Right cardiac atrium (tissue), 5 donors: ENCODE measurements around the gene HMOX1. TPM values are rescaled to one million over a fixed set of nuclear protein-coding genes. Genes with fewer than 3 reads are reported as not detected.

ENCODE experiments used
- ATAC-seq, 2 donors: fragments of 200-7000 bp; cut with Tn5 transposase; one replicate each; pipeline versions ENCODE4 v1.8.0 to v1.9.1; 2020; ENCODE audit warnings: moderate library complexity in 2 of 2, mild to moderate bottlenecking in 1 of 2
- DNase-seq, 3 donors: peaks; one replicate each; pipeline ENCODE4 v3.0.0-alpha.2; 2020
- H3K27ac ChIP-seq: one replicate; pipeline ENCODE4 v1.5.1; 2013; ENCODE audit warnings: mild to moderate bottlenecking, low read length, control low read depth, moderate library complexity
- H3K27me3 ChIP-seq: one replicate; pipeline ENCODE4 v1.6.1; 2013; ENCODE audit not compliant: control insufficient read depth, insufficient read depth
- H3K4me1 ChIP-seq: one replicate; pipeline ENCODE4 v1.6.1; 2013; ENCODE audit warnings: low read length; ENCODE audit not compliant: control insufficient read depth, insufficient read depth
- H3K4me3 ChIP-seq: one replicate; pipeline ENCODE4 v1.5.1; 2013; ENCODE audit warnings: low read length, control low read depth
- H3K9me3 ChIP-seq: one replicate; pipeline ENCODE4 v1.6.1; 2013; ENCODE audit warnings: low read length; ENCODE audit not compliant: control insufficient read depth
- WGBS: extraction: QIAGEN DNeasy Blood & Tissue Kit; methylation state at CpG from one replicate; pipeline ENCODE4 v1.1.7; 2013; 5-methylcytosine and 5-hydroxymethylcytosine counted together
- intact Hi-C, 4 donors: fragments of 100-400 bp; cut with DNase I; formaldehyde crosslinking; loops; one replicate each; pipeline versions ENCODE4 v1.11.0 to v1.14.0; 2022 to 2023
- polyA plus RNA-seq: library from polyadenylated mRNA; stranded (reverse); fragments of 200-250 nt; gene quantifications from one replicate; pipeline ENCODE4 v1.2.3, GENCODE V29; 2013
- total RNA-seq, 4 donors: library from RNA; stranded (reverse); fragmentation: NEBNext Ultra II Directional; extraction: Animal tissue kit (Norgen Biotek cat#: 25700); gene quantifications; one replicate each; pipeline ENCODE4 v1.2.1, GENCODE V29; 2021
- donor health status: healthy with polysubstance abuse.
- donor health status: DM: no; HTN: yes; CAD: no.
- donor health status: DM: no; HTN: no; CAD: no.
- donor health status: DM: no; HTN: yes; CAD: no; lungs with severe emphysema.
- donor health status: DM: yes; HTN: yes; CAD: no.

HMOX1 gene
- total and polyA plus RNA-seq, 5 donors, result 6.1 to 10.8 (median 9.1) TPM

DNA sequence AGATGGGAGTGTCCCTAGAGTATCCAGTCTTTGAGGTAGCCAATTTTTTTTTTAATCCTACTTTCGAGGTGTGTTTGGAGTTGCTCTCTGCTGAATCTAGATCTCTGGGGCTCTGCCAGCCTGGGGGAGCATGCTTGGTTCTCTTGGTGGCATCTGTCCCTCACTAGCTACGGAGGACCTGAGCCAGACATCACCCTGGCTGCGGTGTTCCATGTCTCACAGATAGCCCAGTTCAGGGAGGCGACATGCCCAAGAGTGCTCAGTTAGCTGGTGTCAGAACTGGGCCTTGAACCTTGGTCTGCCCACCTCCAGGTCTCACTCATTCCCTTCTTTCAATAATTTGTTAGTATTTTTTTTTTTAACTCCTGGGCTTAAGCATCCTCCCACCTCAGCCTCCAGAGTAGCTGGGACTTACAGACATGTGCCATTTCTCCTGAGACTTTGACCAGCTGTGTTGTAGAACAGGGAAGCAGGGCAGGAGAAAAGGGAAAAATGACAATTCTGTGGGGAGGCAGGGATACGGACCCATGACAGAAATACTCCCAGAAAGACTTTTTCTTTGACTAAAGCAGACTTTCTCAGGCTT lies 621 bp downstream of the HMOX1 start:
- Histone ChIP-seq H3K9me3 (no peaks in the 10 kb centered on the region), H3K4me3 (peak overlapping the region; percentile 20), H3K4me1 (no peaks in the 10 kb centered on the region), H3K27me3 (no peaks in the 10 kb centered on the region), H3K27ac (peak overlapping the region; percentile 4)
- 57% methylated on average over 5 of the region's 5 CpGs for WGBS
- DNase-seq, result no peak
- intact Hi-C loops, result no loop called here
- peak in 1 of 2 donors; percentile 1 for ATAC-seq

DNA sequence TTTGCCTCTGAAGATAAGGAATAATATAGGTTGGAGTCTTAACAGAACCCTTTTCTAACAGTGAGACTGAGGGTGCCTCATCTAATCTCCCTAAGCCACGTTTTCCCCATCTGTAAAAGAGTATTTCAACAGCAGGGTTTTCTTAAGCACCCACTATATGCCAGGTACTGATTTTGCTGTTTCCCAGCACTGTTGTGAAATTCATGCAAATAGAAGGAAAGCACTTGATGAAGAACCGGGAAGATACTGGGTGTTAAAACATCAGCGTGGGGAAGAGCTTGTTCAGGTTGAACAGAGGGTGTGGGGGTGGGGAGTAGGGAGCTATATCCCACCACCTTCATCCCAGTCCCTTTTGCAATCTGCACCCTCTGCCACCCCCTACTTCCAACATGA lies 2.8 kb downstream of the HMOX1 start:
- intact Hi-C loops, result no loop called here

DNA sequence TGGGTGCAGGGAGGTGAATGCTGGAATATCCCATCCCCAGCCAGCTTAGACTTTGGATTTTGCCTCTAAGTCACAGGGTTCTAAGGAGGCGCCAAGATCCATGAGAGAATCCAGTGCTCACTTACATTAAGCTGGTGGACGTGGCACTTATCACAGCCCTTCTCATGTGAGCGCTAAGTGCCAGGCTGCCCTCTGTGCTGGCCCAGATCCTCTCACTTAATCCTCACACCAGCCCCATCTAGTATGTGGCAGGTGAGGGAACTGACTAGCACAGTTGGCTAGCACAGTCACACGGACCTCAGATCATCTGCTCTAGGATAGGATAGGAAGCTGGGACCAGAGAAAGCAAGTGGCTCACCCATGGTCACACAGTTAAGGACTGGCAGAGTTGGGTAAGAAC lies 3.6 kb downstream of the HMOX1 start:
- DNase-seq (no peak), ATAC-seq (no peak)
- H3K4me1 ChIP-seq, result no peaks in the 10 kb centered on the region
- intact Hi-C loops, result no loop called here
- no peak overlapping the region for H3K4me3 ChIP-seq
- H3K9me3 ChIP-seq, result no peaks in the 10 kb centered on the region
- WGBS, result 71% methylated on average over 4 of the region's 4 CpGs
- no peak overlapping the region for H3K27ac ChIP-seq
- no peaks in the 10 kb centered on the region for H3K27me3 ChIP-seq

More for the DNA sequence above, 2.8 kb downstream of the HMOX1 start:
- Histone ChIP-seq H3K4me1 (no peaks in the 10 kb centered on the region), H3K4me3 (no peak overlapping the region), H3K27me3 (no peaks in the 10 kb centered on the region), H3K27ac (no peak overlapping the region), H3K9me3 (no peaks in the 10 kb centered on the region)
- no peak for DNase-seq
- ATAC-seq, result no peak
- 82% methylated on average over 3 of the region's 3 CpGs for WGBS

DNA sequence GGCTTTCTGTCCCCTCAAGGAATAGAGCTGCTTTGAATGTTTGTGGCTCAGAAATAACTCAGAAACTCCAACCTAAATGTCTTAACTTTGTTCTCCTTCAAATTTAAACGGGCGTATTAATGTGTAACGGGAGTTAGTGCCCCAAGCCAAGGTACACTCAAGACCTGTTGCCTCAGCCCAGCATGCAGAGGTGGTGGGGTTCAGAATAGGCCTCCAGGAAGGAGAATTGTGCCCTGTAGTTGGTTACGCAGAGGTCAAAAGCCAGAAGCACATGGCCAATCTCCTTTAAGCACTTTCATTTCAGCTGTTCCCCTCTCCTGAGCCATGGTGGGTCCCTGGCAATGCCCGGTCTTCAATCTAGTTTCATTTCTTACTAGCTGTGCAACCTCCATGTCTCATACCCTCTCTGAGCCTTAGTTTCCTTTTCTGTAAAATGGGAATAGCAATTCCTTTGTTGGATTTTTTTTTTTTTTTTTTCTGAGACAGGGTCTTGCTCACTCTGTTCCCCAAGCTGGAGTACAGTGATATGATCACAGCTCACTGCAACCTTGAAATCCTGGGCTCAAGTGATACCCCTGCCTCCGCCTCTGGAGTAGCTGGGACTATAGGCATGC lies 4.2 kb downstream of the HMOX1 start:
- H3K4me3 ChIP-seq, result no peak overlapping the region
- no peaks in the 10 kb centered on the region for H3K27me3 ChIP-seq
- H3K4me1 ChIP-seq, result no peaks in the 10 kb centered on the region
- WGBS, result 90% methylated on average over 6 of the region's 6 CpGs
- ATAC-seq (no peak), DNase-seq (no peak)
- H3K27ac ChIP-seq, result no peak overlapping the region
- intact Hi-C loops, result no loop called here
- no peaks in the 10 kb centered on the region for H3K9me3 ChIP-seq

GRCh38 chr22:35386670-35387288 lies 5.9 kb downstream of the HMOX1 start:
- WGBS, result 95% methylated on average over 19 of the region's 19 CpGs
- no peaks in the 10 kb centered on the region for H3K9me3 ChIP-seq
- H3K27ac ChIP-seq, result no peak overlapping the region
- intact Hi-C loops, result no loop called here
- peak; percentile 13 to 14 for ATAC-seq
- no peaks in the 10 kb centered on the region for H3K4me1 ChIP-seq
- H3K27me3 ChIP-seq, result no peaks in the 10 kb centered on the region
- DNase-seq, result no peak
- no peak overlapping the region for H3K4me3 ChIP-seq

DNA sequence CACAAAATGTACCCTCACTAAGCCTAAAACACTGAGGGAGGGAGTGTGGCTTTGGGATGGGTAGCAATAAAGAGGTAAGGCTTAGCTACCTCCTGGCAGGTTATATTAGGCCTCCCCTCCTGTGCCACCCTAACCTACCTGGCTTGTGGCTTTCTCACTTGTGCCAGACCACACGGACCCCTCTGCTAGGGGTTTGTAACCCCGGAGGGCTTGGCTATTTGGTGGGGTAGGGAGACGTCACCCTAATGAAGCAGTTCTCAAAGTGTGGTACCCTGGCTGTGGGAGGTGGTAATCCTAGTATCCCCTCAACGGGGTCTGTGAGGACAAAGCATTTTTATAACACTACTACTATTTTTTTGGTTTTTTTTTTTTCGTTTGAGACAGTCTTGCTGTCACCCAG lies 10.0 kb downstream of the HMOX1 start:
- Histone ChIP-seq H3K9me3 (no peaks in the 10 kb centered on the region), H3K4me1 (no peaks in the 10 kb centered on the region), H3K27ac (no peak overlapping the region), H3K27me3 (no peaks in the 10 kb centered on the region), H3K4me3 (no peak overlapping the region)
- 85% methylated on average over 5 of the region's 5 CpGs for WGBS
- DNase-seq (no peak), ATAC-seq (no peak)
- intact Hi-C loops, result no loop called here

GRCh38 chr22:35392357-35392756 lies 11.5 kb downstream of the HMOX1 start:
- H3K27ac ChIP-seq, result no peak overlapping the region
- no peak for ATAC-seq
- H3K4me1 ChIP-seq, result no peaks in the 10 kb centered on the region
- DNase-seq, result no peak
- H3K4me3 ChIP-seq, result no peak overlapping the region
- 96% methylated on average over 2 of the region's 2 CpGs for WGBS
- intact Hi-C loops, result no loop called here
- H3K9me3 ChIP-seq, result no peaks in the 10 kb centered on the region
- H3K27me3 ChIP-seq, result no peaks in the 10 kb centered on the region

DNA sequence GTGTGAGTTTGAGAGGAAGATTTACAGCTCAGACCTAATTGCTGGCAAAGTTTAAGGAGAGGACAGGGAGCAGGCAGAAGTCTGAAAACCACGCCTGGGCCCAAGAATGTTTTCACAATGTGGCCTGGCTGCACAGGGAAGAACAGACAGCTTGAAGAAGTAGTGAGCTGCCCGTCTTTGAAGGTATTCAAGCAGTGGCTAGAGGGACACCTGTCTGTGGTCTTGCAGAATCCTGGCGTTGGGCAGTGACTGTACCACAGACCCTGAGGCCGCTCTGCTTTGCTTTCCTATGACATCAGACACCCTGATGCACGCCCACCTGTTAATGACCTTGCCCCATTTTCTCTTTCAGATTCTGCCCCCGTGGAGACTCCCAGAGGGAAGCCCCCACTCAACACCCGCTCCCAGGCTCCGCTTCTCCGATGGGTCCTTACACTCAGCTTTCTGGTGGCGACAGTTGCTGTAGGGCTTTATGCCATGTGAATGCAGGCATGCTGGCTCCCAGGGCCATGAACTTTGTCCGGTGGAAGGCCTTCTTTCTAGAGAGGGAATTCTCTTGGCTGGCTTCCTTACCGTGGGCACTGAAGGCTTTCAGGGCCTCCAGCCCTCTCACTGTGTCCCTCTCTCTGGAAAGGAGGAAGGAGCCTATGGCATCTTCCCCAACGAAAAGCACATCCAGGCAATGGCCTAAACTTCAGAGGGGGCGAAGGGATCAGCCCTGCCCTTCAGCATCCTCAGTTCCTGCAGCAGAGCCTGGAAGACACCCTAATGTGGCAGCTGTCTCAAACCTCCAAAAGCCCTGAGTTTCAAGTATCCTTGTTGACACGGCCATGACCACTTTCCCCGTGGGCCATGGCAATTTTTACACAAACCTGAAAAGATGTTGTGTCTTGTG lies 12.5 kb downstream of the HMOX1 start:
- 72% methylated on average over 16 of the region's 16 CpGs for WGBS
- intact Hi-C loops, result no loop called here
- no peaks in the 10 kb centered on the region for H3K4me1 ChIP-seq
- ATAC-seq (no peak), DNase-seq (no peak)
- H3K27ac ChIP-seq, result no peak overlapping the region
- H3K27me3 ChIP-seq, result no peaks in the 10 kb centered on the region
- H3K4me3 ChIP-seq, result no peak overlapping the region
- H3K9me3 ChIP-seq, result no peaks in the 10 kb centered on the region

- no peaks in the 10 kb centered on the region for H3K9me3 ChIP-seq
- intact Hi-C loops, result no loop called here
- no peaks in the 10 kb centered on the region for H3K4me1 ChIP-seq
- peak; percentile 38 to 45 for ATAC-seq
- H3K4me3 ChIP-seq, result no peak overlapping the region
- WGBS, result 43% methylated on average over 4 of the region's 4 CpGs
- DNase-seq, result no peak
- no peaks in the 10 kb centered on the region for H3K27me3 ChIP-seq
- no peak overlapping the region for H3K27ac ChIP-seq
These were observed 13.1 kb downstream of the HMOX1 start for GRCh38 chr22:35394011-35394312.

- no peak for DNase-seq
- no peaks in the 10 kb centered on the region for H3K27me3 ChIP-seq
- no peak overlapping the region for H3K27ac ChIP-seq
- no peak overlapping the region for H3K4me3 ChIP-seq
- H3K9me3 ChIP-seq, result no peaks in the 10 kb centered on the region
- intact Hi-C loops, result no loop called here
- no peaks in the 10 kb centered on the region for H3K4me1 ChIP-seq
- 93% methylated on average over 5 of the region's 5 CpGs for WGBS
- no peak for ATAC-seq
These were observed 14.1 kb downstream of the HMOX1 start for GRCh38 chr22:35394810-35395563.
